Psoas muscle (tissue), 8 donors: Measurements from ENCODE around the gene RPUSD1. TPM values are rescaled to one million over a fixed set of nuclear protein-coding genes. Genes with fewer than 3 reads are reported as not detected.

Experiments
- ATAC-seq, 4 donors: fragments of 200-7000 bp; cut with Tn5 transposase; one replicate each; pipeline ENCODE4 v1.9.1; 2020; ENCODE audit warnings: moderate library complexity in 3 of 4, mild to moderate bottlenecking in 2 of 4
- DNase-seq, 2 donors: peaks; one replicate each; pipeline ENCODE4 v3.0.0-alpha.2; 2020
- H3K27ac ChIP-seq: fragments of 200-600 bp; one replicate; pipeline ENCODE4 v1.8.0; 2022
- H3K27me3 ChIP-seq, 3 donors: fragments of 200-600 bp in 1 of 3; one replicate each; pipeline versions ENCODE4 v1.6.1 to v1.8.0; 2013 to 2022; ENCODE audit warnings: low read length in 2 of 3, mild to moderate bottlenecking in 2 of 3, moderate library complexity in 1 of 3; ENCODE audit not compliant: insufficient read depth in 3 of 3
- H3K36me3 ChIP-seq, 2 donors: fragments of 200-600 bp in 1 of 2; one replicate each; pipeline versions ENCODE4 v1.6.1 to v1.8.0; 2013 to 2022; ENCODE audit warnings: low read depth in 1 of 2, mild to moderate bottlenecking in 1 of 2, moderate library complexity in 1 of 2; ENCODE audit not compliant: insufficient read depth in 1 of 2
- H3K4me1 ChIP-seq: fragments of 200-600 bp; one replicate; pipeline ENCODE4 v1.8.0; 2022
- H3K4me3 ChIP-seq: fragments of 200-600 bp; one replicate; pipeline ENCODE4 v1.8.0; 2022; ENCODE audit warnings: mild to moderate bottlenecking
- H3K9me3 ChIP-seq: fragments of 200-600 bp; one replicate; pipeline ENCODE4 v1.8.0; 2022
- WGBS, 3 donors: extraction: QIAGEN DNeasy Blood & Tissue Kit; methylation state at CpG; one replicate each; pipeline versions ENCODE4 v1.1.6 to v1.1.7; 2013; 5-methylcytosine and 5-hydroxymethylcytosine counted together
- intact Hi-C, 2 donors: fragments of 100-400 bp; cut with DNase I; formaldehyde crosslinking; loops; one replicate each; pipeline versions ENCODE4 v1.11.0 to v1.14.2; 2022
- polyA plus RNA-seq, 3 donors: library from polyadenylated mRNA; stranded (reverse); fragments of 200-250 nt; gene quantifications; one replicate each; pipeline ENCODE4 v1.2.3, GENCODE V29; 2013
- total RNA-seq, 4 donors: library from RNA; stranded (reverse); fragmentation: NEBNext Ultra II Directional in 2 of 4; extraction: Animal tissue kit (Norgen Biotek cat#: 25700) in 2 of 4; gene quantifications; one replicate each; pipeline versions ENCODE4 v1.2.1 to v1.2.4, GENCODE V29; 2021 to 2023
- TF ChIP-seq, protein P1 (sequence below): fragments of 200-600 bp; IDR thresholded peaks from one replicate; pipeline ENCODE4 v1.8.0; 2022; ENCODE audit warnings: antibody characterized with exemption
- donor health status: healthy with polysubstance abuse.
- donor health status: DM: no; HTN: no; CAD: no; lungs with moderate emphysema.
- donor health status: Bipolar disorder and iron deficiency.
- donor health status: healthy.
- donor health status: DM: yes; HTN: yes; CAD: no.
- donor health status: DM: no; HTN: no; CAD: no.
- donor health status: DM: no; HTN: no; CAD: no.
- donor health status: DM: yes; HTN: yes; CAD: no.

Gene RPUSD1
- total and polyA plus RNA-seq, 7 donors, result 4.4 to 25.7 (median 10.9) TPM

DNA sequence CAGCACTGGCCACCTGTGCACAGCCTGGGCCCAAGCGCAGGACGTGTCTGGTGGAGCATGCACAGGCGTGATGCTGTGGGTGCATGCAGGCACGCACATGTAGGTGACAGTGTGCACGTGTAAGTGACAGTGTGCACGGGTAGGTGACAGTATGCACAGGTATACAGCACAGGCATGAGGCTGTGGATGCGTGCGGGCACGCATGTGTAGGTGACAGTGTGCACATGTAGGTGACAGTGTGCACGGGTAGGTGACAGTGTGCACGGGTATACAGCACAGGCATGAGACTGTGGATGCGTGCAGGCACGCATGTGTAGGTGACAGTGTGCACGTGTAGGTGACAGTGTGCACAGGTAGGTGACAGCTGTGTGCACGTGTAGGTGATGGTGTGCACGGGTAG lies 7.9 kb downstream of the RPUSD1 start:
- H3K9me3 ChIP-seq, result no peaks in the 10 kb centered on the region
- no peak overlapping the region for H3K4me3 ChIP-seq
- 87 to 90% (median 87%) methylated on average over 16 of the region's 16 CpGs for WGBS, 3 donors
- TF ChIP-seq, protein P1, sequence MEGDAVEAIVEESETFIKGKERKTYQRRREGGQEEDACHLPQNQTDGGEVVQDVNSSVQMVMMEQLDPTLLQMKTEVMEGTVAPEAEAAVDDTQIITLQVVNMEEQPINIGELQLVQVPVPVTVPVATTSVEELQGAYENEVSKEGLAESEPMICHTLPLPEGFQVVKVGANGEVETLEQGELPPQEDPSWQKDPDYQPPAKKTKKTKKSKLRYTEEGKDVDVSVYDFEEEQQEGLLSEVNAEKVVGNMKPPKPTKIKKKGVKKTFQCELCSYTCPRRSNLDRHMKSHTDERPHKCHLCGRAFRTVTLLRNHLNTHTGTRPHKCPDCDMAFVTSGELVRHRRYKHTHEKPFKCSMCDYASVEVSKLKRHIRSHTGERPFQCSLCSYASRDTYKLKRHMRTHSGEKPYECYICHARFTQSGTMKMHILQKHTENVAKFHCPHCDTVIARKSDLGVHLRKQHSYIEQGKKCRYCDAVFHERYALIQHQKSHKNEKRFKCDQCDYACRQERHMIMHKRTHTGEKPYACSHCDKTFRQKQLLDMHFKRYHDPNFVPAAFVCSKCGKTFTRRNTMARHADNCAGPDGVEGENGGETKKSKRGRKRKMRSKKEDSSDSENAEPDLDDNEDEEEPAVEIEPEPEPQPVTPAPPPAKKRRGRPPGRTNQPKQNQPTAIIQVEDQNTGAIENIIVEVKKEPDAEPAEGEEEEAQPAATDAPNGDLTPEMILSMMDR, result no peak
- H3K27me3 ChIP-seq, result peaks cover 0 to 73% (median 10%) of the 10 kb centered on the region in 3 donors
- no peak for ATAC-seq
- no peaks in the 10 kb centered on the region for H3K4me1 ChIP-seq
- H3K27ac ChIP-seq, result no peak overlapping the region
- no peak for DNase-seq
- intact Hi-C loops, result loop anchor here in 1 of 2 donors (10.0 kb wide), 1 partner anchor 205 kb away; no protein-coding TSS in a partner anchor
- no peaks in the 10 kb centered on the region for H3K36me3 ChIP-seq

DNA sequence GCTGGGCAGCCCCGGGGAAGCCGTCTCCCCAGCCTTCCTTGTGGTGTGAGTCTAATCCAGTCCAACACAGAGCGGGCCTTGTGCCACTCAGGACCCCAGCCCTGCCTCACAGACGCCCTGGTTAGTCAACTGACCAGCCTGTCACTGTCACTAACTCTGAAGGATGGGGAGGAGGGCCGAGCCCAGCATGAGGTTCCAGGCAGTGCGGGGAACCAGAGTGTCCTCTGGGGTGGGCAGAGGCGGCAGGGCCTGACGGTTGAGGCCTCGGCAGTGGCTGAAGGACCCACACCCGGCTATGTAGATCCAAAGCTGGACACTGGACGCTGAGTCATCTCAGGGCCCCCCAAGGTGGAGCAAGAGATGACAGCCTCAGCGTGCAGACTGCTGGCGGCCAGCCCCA lies 8.6 kb downstream of the RPUSD1 start:
- H3K4me1 ChIP-seq, result no peaks in the 10 kb centered on the region
- no peaks in the 10 kb centered on the region for H3K36me3 ChIP-seq
- no peak overlapping the region for H3K4me3 ChIP-seq
- no peaks in the 10 kb centered on the region for H3K9me3 ChIP-seq
- intact Hi-C loops, result no loop called here
- WGBS, 3 donors, result 64 to 67% (median 65%) methylated on average over 13 of the region's 13 CpGs
- TF ChIP-seq, protein P1, result no peak
- ATAC-seq (no peak), DNase-seq (no peak)
- H3K27me3 ChIP-seq, result peaks cover 0 to 76% (median 12%) of the 10 kb centered on the region in 3 donors
- no peak overlapping the region for H3K27ac ChIP-seq

DNA sequence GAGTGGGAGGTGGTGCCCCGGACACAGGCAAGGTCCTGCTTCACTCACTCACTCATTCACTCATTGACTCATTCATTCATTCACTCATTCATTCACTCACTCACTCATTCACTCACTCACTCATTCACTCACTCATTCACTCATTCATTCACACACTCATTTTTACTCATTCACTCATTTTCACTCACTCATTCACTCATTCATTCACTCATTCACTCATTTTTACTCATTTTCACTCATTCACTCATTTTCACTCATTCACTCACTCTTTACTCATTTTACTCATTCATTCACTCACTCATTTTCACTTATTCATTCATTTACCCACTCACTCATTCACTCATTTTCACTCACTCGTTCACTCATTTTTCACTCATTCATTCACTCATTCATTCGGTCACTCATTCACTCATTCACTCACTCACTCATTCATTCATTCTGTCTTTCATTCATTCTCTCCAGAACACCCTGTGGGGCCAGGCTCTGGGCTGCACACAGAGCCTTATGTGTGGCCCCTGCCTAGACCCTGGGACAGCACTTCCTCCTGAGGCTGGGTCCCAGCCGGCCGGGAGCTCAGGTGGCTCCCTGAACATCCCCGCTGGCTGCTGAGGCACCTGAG lies 9.2 kb downstream of the RPUSD1 start:
- Histone ChIP-seq H3K9me3 (no peaks in the 10 kb centered on the region), H3K4me3 (no peak overlapping the region), H3K27me3 (peaks cover 0 to 74% (median 12%) of the 10 kb centered on the region in 3 donors), H3K27ac (no peak overlapping the region), H3K4me1 (no peaks in the 10 kb centered on the region), H3K36me3 (no peaks in the 10 kb centered on the region)
- TF ChIP-seq, protein P1, result no peak
- 80 to 84% (median 81%) methylated on average over 6 of the region's 6 CpGs for WGBS, 3 donors
- DNase-seq, result no peak
- intact Hi-C loops, result no loop called here
- ATAC-seq, result no peak

DNA sequence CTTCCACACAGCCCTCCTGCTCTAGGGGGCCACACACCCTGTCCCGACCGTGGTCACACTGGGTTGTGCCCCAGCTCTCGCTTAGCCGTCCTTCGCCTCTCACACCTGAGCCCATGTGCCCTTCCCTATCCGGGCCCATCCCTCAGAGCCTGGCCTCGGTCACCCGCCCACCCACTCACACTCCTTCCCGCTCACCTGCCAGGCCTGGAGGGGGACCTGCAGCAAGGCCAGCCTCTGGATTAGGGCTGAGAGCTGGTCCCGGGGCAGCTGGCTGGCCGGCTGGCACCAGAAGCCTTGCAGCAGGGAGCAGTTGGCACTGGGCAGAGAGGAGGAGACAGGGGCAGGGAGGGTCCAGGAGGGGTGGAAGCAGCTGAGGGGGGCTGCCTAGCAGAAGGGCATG lies 9.7 kb downstream of the RPUSD1 start:
- H3K27me3 ChIP-seq, result peaks cover 0 to 70% (median 12%) of the 10 kb centered on the region in 3 donors
- no peak for ATAC-seq

More for the DNA sequence above, 9.7 kb downstream of the RPUSD1 start:
- Histone ChIP-seq H3K9me3 (no peaks in the 10 kb centered on the region), H3K36me3 (no peaks in the 10 kb centered on the region), H3K27ac (no peak overlapping the region), H3K4me3 (no peak overlapping the region), H3K4me1 (no peaks in the 10 kb centered on the region)
- WGBS, 3 donors, result 48 to 55% (median 53%) methylated on average over 11 of the region's 11 CpGs
- TF ChIP-seq, protein P1, result no peak
- intact Hi-C loops, result no loop called here
- DNase-seq, result no peak
